ENCODE data around the gene BACH2.
"Not testable (repeated sequence)": the region's sequence is repeated elsewhere in the genome, so short reads cannot be mapped to it uniquely, and the experiment has no call there.

The BACH2 gene

DNA sequence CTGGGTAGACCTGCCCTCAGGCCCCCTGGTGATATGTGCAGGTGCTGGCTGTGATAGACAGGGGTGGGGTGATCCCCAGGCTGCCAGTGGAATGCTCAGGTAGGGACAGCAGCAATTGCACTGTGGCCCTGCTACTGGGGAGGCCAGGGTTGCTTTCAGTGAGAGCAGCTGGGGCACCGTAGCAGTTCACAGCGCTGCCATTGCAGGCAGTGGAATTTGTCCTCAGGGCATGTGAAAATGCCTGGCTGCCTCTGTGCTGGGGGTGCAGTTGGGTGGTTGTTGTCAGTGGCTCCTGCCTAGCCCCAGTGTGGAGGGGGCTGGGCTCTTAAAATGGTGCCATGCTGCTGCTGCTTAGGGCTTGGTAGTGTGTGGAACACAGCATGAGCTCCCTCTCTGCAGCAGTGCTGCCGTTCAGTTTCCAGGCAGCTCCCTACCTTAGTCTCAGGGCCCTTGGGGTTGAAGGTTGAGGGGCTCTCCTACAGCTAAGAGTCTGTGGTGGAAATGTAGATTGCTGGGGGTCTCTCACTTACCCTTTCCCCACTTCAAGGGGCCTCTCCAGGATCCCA is 378.8 kb downstream of the BACH2 start:
- no peak overlapping the region for H3K4me3 ChIP-seq (ENCODE audit: low read depth, low read length)
- TF ChIP-seq, protein P1, sequence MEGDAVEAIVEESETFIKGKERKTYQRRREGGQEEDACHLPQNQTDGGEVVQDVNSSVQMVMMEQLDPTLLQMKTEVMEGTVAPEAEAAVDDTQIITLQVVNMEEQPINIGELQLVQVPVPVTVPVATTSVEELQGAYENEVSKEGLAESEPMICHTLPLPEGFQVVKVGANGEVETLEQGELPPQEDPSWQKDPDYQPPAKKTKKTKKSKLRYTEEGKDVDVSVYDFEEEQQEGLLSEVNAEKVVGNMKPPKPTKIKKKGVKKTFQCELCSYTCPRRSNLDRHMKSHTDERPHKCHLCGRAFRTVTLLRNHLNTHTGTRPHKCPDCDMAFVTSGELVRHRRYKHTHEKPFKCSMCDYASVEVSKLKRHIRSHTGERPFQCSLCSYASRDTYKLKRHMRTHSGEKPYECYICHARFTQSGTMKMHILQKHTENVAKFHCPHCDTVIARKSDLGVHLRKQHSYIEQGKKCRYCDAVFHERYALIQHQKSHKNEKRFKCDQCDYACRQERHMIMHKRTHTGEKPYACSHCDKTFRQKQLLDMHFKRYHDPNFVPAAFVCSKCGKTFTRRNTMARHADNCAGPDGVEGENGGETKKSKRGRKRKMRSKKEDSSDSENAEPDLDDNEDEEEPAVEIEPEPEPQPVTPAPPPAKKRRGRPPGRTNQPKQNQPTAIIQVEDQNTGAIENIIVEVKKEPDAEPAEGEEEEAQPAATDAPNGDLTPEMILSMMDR (IDR thresholded peaks at IDR 0.05; ENCODE audit: low read depth, low read length) = no peak

DNA sequence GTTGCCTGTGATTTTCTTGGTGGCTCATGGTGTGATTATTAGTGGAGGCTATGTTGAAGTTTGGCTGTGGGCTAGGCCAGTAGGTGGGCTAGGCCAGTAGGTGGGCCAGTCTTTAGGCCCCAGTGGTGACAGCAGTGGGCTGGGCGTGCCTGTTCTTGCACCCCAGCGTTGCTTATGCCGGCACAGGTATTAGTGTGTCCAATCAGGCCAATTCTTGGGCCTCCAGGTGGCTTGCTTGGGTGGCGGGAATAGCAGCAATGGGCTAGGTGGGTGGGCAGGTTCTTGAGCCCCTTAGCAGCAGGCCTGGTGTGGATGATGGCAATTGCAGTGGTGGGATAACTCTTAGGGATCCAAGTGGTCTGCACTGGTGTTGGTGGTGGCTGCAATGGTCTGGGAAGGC is 379.4 kb downstream of the BACH2 start:
- H3K4me3 ChIP-seq (ENCODE audit: low read depth, low read length) = no peak overlapping the region
- TF ChIP-seq, protein P1 (IDR thresholded peaks at IDR 0.05; ENCODE audit: low read depth, low read length) = no peak

DNA sequence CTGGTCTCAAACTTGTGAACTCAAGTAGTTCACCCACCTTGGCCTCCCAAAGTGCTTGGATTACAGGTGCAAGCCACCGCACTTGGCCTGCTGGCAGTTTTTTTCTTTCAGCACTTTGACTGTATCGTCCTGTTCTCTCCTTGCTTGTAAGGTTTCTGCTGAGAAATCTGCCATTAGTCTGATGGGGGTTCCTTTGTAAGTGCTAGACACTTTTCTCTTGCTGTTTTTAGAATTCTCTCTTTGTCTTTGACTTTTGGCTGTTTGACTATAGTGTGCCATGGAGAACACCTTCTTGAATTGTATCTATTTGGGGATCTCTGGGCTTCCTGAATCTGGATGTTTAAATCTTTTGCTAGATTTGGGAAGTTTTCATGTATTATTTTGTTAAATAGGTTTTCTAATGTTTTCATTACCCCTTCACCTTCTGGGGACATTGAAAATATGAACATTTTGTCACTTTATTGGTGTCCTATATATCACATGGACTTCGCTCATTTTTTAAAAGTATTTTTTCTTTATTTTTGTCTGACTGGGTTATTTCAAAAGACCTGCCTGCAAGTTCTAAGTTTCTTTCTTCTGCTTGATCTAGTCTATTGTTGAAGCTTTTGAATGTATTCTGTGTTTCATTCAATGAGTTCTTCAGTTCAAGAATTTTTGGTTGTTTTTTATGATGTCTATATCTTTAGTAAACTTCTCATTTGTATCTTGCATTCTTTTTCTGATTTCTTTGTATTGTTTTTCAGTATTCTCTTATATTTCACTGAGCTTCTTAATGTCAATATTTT is 380.3 kb downstream of the BACH2 start:
- no peak overlapping the region for H3K4me3 ChIP-seq (ENCODE audit: low read depth, low read length)
- TF ChIP-seq, protein P1 (IDR thresholded peaks at IDR 0.05; ENCODE audit: low read depth, low read length) = no peak

DNA sequence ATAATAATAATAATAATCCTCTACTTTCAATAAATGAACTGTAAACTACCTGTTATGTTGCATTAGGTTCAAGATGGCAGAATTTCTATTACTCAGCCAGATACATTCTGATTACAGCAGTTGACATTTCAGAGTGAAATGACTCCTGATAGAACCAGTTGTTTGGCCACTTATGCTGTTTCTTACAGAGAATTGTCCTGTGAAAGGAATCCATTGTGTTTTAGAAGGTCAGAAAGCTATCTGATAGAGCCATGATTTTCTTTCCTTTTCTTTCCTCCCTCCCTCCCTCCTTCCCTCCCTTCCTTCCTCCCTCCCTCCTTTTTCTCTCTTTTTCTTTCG is 385.8 kb downstream of the BACH2 start:
- TF ChIP-seq, protein P1 (IDR thresholded peaks at IDR 0.05; ENCODE audit: low read depth, low read length) = no peak

DNA sequence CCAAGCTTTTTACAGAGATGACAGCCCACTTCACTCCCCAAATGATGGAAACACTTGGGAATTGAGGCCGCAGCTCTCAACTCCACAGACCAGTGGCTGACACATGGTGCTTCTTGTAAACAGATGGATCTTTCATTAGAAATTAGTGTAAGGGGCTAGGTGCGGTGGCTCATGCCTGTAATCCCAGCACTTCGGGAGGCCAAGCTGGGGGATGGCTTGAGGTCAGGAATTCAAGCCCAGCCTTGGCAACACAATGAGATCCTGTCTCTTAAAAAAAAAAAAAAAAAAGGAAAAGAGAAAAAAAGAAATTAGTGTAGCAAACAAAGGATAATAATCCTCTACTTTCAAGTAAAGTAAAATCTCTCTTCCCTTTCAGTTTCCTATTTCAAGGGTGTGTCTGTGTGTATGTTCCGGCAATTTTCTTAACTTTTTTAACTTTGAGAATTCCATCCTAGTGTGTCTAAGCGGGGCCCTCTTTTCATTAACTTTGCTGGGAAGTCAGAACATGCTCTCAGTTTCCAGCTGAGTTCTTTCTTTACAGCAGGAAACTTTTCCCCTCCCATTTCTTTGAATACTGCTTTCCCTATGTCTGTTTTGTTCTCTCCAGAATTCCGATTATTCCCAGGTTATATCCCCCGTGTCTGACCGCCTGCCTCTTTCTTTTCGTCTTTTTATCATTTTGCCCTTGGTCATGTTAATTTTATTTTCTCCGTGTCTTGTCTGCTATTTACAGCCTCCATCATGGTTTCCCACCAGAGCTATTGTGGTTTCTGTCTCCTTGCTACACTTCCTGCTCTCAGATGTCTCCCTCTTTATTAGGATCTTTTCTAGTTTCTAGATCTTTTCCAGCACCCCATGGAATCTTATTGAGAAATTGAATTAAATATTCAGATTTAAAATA is 386.4 kb downstream of the BACH2 start:
- not testable (repeated sequence) for H3K4me3 ChIP-seq (ENCODE audit: low read depth, low read length)

More for the DNA sequence above, 385.8 kb downstream of the BACH2 start:
- H3K4me3 ChIP-seq (ENCODE audit: low read depth, low read length) = no peak overlapping the region

DNA sequence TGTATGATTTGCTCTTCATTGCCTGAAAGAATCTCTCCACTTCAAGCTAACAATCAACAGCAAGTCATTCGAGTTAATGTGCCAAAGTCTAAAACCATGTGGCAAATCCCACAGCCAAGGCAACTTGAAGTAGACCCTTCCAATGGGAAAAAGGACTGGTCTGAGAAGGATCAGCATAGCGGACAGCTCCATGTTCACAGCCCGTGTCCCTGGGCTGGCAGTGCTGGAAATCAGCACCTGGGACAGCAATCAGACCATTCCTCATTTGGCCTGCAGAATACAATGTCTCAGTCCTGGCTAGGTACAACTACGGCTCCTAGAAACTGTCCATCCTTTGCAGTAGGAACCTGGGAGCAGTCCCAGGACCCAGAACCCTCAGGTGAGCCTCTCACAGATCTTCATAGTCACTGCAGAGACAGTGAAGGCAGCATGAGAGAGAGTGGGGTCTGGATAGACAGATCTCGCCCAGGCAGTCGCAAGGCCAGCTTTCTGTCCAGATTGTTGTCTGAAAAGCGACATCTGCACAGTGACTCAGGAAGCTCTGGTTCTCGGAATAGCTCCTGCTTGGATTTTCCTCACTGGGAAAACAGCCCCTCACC is 401.3 kb downstream of the BACH2 start:
- H3K4me3 ChIP-seq (ENCODE audit: low read depth, low read length) = no peak overlapping the region
- TF ChIP-seq, protein P1 (IDR thresholded peaks at IDR 0.05; ENCODE audit: low read depth, low read length) = no peak

DNA sequence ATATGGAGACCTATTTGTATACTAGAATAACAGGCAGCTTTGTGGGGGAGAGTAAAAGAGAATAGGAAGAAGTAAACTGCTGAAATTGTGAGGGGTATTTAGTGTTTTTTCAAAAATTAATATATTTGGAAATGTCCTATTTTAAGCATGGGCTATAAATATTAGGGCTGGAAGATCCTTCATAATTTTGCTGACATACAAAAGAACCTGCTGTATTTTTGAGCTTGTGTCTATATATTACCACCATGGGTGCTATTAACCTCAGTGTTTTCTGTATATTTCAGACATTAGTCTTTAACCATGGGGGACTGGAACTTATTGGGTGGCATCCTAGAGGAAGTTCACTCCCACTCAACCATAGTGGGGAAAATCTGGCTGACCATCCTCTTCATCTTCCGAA is 402.5 kb downstream of the BACH2 start, which contains the start of gene GJA10:
TSS of gene GJA10 (plus strand) at position 301 of the 400 bp plus-strand sequence. CDS start at position 301, 0 bp downstream.
- TF ChIP-seq, protein P1 (IDR thresholded peaks at IDR 0.05; ENCODE audit: low read depth, low read length) = no peak
- no peak within 1 kb of the TSS for H3K4me3 ChIP-seq (ENCODE audit: low read depth, low read length)

DNA sequence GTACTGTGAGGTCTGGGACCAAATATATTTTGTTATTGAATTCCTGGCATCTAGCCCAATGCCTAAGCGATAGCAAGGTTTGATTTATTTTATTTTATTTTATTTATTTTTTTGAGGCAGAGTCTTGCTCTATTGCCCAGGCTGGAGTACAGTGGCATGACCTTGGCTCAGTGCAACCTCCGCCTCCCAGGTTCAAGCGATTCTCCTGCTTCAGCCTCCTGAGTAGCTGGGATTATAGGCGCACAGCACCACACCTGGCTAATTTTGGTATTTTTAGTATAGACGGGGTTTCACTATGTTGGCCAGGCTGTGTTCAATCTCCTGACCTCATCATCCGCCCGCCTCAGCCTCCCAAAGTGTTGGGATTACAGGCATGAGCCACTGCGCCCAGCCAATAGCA is 404.1 kb downstream of the BACH2 start:
- H3K4me3 ChIP-seq (ENCODE audit: low read depth, low read length) = not testable (repeated sequence)

DNA sequence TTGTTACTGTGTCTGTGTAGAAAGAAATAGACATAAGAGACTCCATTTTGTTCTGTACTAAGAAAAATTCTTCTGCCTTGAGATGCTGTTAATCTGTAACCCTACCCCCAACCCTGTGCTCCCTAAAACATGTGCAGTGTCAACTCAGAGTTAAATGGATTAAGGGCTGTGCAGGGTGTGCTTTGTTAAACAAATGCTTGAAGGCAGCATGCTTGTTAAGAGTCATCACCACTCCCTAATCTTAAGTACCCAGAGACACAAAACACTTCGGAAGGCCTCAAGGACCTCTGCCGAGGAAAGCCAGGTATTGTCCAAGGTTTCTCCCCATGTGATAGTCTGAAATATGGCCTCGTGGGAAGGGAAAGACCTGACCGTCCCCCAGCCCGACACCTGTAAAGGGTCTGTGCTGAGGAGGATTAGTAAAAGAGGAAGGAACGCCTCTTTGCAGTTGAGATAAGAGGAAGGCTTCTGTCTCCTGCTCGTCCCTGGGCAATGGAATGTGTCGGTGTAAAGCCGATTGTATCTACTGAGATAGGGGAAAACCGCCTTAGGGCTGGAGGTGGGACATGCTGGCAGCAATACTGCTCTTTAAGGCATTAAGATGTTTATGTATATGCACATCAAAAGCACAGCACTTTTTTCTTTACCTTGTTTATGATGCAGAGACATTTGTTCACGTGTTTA is 405.7 kb downstream of the BACH2 start:
- not testable (repeated sequence) for H3K4me3 ChIP-seq (ENCODE audit: low read depth, low read length)
